ENCODE measurements around the gene SLC24A4.

The SLC24A4 gene

GRCh38 chr14:92369097-92369496, 46.1 kb downstream of the SLC24A4 start:
- no peak for TF ChIP-seq CTCF (conservative IDR thresholded peaks at IDR 0.05; ENCODE audit: control insufficient read depth, insufficient read depth, low read depth, low read length)
- no peak for DNase-seq (ENCODE audit: low read depth)
- H3K4me3 ChIP-seq (ENCODE audit: control insufficient read depth, low read depth, low read length) = no peak overlapping the region

- no peak for DNase-seq (ENCODE audit: low read depth)
- TF ChIP-seq CTCF (conservative IDR thresholded peaks at IDR 0.05; ENCODE audit: control insufficient read depth, insufficient read depth, low read depth, low read length) = no peak
- no peak overlapping the region for H3K4me3 ChIP-seq (ENCODE audit: control insufficient read depth, low read depth, low read length)
Observed at GRCh38 chr14:92372230-92372629, 49.3 kb downstream of the SLC24A4 start.

- no peak for DNase-seq (ENCODE audit: low read depth)
- H3K4me3 ChIP-seq (ENCODE audit: control insufficient read depth, low read depth, low read length) = no peak overlapping the region
- TF ChIP-seq CTCF (conservative IDR thresholded peaks at IDR 0.05; ENCODE audit: control insufficient read depth, insufficient read depth, low read depth, low read length) = no peak
Observed at GRCh38 chr14:92373336-92373735, 50.4 kb downstream of the SLC24A4 start.

GRCh38 chr14:92380131-92380530, 57.2 kb downstream of the SLC24A4 start:
- TF ChIP-seq CTCF (conservative IDR thresholded peaks at IDR 0.05; ENCODE audit: control insufficient read depth, insufficient read depth, low read depth, low read length) = no peak
- no peak overlapping the region for H3K4me3 ChIP-seq (ENCODE audit: control insufficient read depth, low read depth, low read length)
- DNase-seq (ENCODE audit: low read depth) = no peak

GRCh38 chr14:92380582-92380981, 57.6 kb downstream of the SLC24A4 start:
- DNase-seq (ENCODE audit: low read depth) = no peak
- TF ChIP-seq CTCF (conservative IDR thresholded peaks at IDR 0.05; ENCODE audit: control insufficient read depth, insufficient read depth, low read depth, low read length) = no peak
- H3K4me3 ChIP-seq (ENCODE audit: control insufficient read depth, low read depth, low read length) = no peak overlapping the region

GRCh38 chr14:92382677-92383076, 59.7 kb downstream of the SLC24A4 start:
- DNase-seq (ENCODE audit: low read depth) = no peak
- no peak overlapping the region for H3K4me3 ChIP-seq (ENCODE audit: control insufficient read depth, low read depth, low read length)
- TF ChIP-seq CTCF (conservative IDR thresholded peaks at IDR 0.05; ENCODE audit: control insufficient read depth, insufficient read depth, low read depth, low read length) = peak; percentile 18

GRCh38 chr14:92383805-92384204, 60.8 kb downstream of the SLC24A4 start:
- no peak for TF ChIP-seq CTCF (conservative IDR thresholded peaks at IDR 0.05; ENCODE audit: control insufficient read depth, insufficient read depth, low read depth, low read length)
- DNase-seq (ENCODE audit: low read depth) = no peak
- H3K4me3 ChIP-seq (ENCODE audit: control insufficient read depth, low read depth, low read length) = no peak overlapping the region

All from fibroblast of mammary gland (primary cell).